HepG2 (cell line): ENCODE measurements around the gene ALDH3B2. TPM values are rescaled to one million over a fixed set of nuclear protein-coding genes. Genes with fewer than 3 reads are reported as not detected.

Experiments used
- ATAC-seq: fragments of 200-7000 bp; cut with Tn5 transposase; 3 replicates; pipeline ENCODE4 v1.9.1; 2020; ENCODE audit warnings: mild to moderate bottlenecking, moderate library complexity
- BruUV-seq: library from RNA; stranded (reverse); fragments of 400-500 nt; replicated peaks from 2 replicates; lab custom pipeline; 2021; lab: Mats Ljungman, UMichigan
- CTCF ChIA-PET: fragments of 300-600 bp; formaldehyde crosslinking; extraction: SDS; loops from one replicate; lab custom pipeline; 2021; ENCODE audit warnings: low total read pairs, inconsistent platforms, low intra/inter-chr PET ratio; lab: Yijun Ruan, JAX
- POLR2A ChIA-PET: fragments of 350-600 bp; sonication (Branson Sonifier 250); formaldehyde crosslinking; loops from one replicate; lab custom pipeline; 2020; ENCODE audit warnings: antibody characterized with exemption, inconsistent platforms; lab: Yijun Ruan, JAX
- DNase-seq: peaks from one replicate; pipeline ENCODE4 v3.0.0-alpha.2; 2015; ENCODE audit warnings: low spot score
- FAIRE-seq: peaks from 3 replicates; lab custom pipeline; 2011; peaks lifted over from hg19 to GRCh38; lab: Jason Lieb, UNC
- H2AFZ ChIP-seq: one replicate; pipeline ENCODE4 v1.6.1; 2011; ENCODE audit warnings: low read length, inconsistent platforms
- H3K27ac ChIP-seq: fragments of 300-600 bp; 3 replicates; pipeline ENCODE4 v1.8.0; 2011; ENCODE audit warnings: mixed run types, mild to moderate bottlenecking, mixed read lengths, low read length, inconsistent platforms; ENCODE audit not compliant: insufficient read depth; ENCODE audit errors: extremely low read length
- H3K27me3 ChIP-seq, 2 experiments: fragments of 200-600 bp in 1 of 2; 2 replicates in 1 of 2; 3 replicates in 1 of 2; pipeline versions ENCODE4 v1.6.0 to v1.8.0; 2011; ENCODE audit warnings: low read length in 2 of 2, mild to moderate bottlenecking in 2 of 2, moderate library complexity in 2 of 2, inconsistent platforms in 1 of 2; ENCODE audit not compliant: insufficient read depth in 2 of 2, control insufficient read depth in 1 of 2
- H3K36me3 ChIP-seq, 2 experiments: fragments of 200-600 bp in 1 of 2; replicated peaks in 1 of 2; 2 replicates in 1 of 2; 3 replicates in 1 of 2; pipeline versions ENCODE4 v1.5.1 to v1.8.0; 2011; ENCODE audit warnings: low read length in 2 of 2, inconsistent platforms in 1 of 2; ENCODE audit not compliant: insufficient read depth in 2 of 2, control insufficient read depth in 1 of 2
- H3K4me1 ChIP-seq: 2 replicates; pipeline ENCODE4 v1.5.1; 2012; ENCODE audit warnings: low read length, inconsistent platforms; ENCODE audit not compliant: insufficient read depth
- H3K4me2 ChIP-seq: 2 replicates; pipeline ENCODE4 v1.6.0; 2011; ENCODE audit warnings: low read depth, low read length, inconsistent platforms
- H3K4me3 ChIP-seq, 3 experiments: fragments of 200-600 bp in 1 of 3; sonication (generic), shearing (Covaris generic) in 1 of 3; replicated peaks in 1 of 3; 2 replicates each; pipeline ENCODE4 v1.5.1; 2011 to 2016; ENCODE audit warnings: low read length in 3 of 3, inconsistent platforms in 2 of 3, low read depth in 2 of 3, mild to moderate bottlenecking in 2 of 3, control low read depth in 1 of 3, mixed read lengths in 1 of 3; ENCODE audit not compliant: insufficient read depth in 1 of 3
- H3K79me2 ChIP-seq: one replicate; pipeline ENCODE4 v1.6.1; 2011; ENCODE audit warnings: low read length, inconsistent platforms; ENCODE audit not compliant: insufficient read depth
- H3K9ac ChIP-seq: 2 replicates; pipeline ENCODE4 v1.6.0; 2011; ENCODE audit warnings: mild to moderate bottlenecking, low read depth, low read length, inconsistent platforms; ENCODE audit not compliant: insufficient read depth
- H3K9me3 ChIP-seq: 2 replicates; pipeline ENCODE4 v1.5.1; 2012; ENCODE audit warnings: mild to moderate bottlenecking, low read length
- H4K20me1 ChIP-seq: 2 replicates; pipeline ENCODE4 v1.6.0; 2011; ENCODE audit warnings: inconsistent platforms, mild to moderate bottlenecking, low read length, moderate library complexity; ENCODE audit not compliant: insufficient read depth
- FOXO4 ChIP-seq: sonication (generic); formaldehyde crosslinking; conservative IDR thresholded peaks from 2 replicates; pipeline ENCODE4 v1.8.1; 2023; ENCODE audit warnings: missing genetic modification reagents
- SKIL ChIP-seq: sonication (generic); formaldehyde crosslinking; IDR thresholded peaks from 2 replicates; pipeline ENCODE4 v1.8.0; 2022; ENCODE audit warnings: missing genetic modification reagents, mild to moderate bottlenecking, moderate library complexity, borderline replicate concordance
- ZBTB33 ChIP-seq: sonication (generic); formaldehyde crosslinking; IDR thresholded peaks from 2 replicates; pipeline ENCODE4 v1.4.0; 2020; ENCODE audit warnings: missing genetic modification reagents
- ZNF75D ChIP-seq: sonication (generic); formaldehyde crosslinking; IDR thresholded peaks from 2 replicates; pipeline ENCODE4 v1.8.1; 2023; ENCODE audit warnings: missing genetic modification reagents, mild to moderate bottlenecking, borderline replicate concordance
- WGBS: methylation state at CpG from one replicate; pipeline ENCODE4 v1.1.6; 2017; ENCODE audit warnings: low lambda C conversion rate; 5-methylcytosine and 5-hydroxymethylcytosine counted together
- in situ Hi-C: cut with HindIII; loops from 2 replicates; pipeline ENCODE4 v1.10.0; 2017; ENCODE audit warnings: low pct_unique_long_range_greater_than_20kb; ENCODE audit not compliant: extremely low pct_ligation_motif_present
- intact Hi-C: fragments of 100-400 bp; cut with micrococcal nuclease; formaldehyde crosslinking; loops from one replicate; pipeline ENCODE4 v1.10.0; 2022; ENCODE audit not compliant: unreplicated experiment
- polyA plus RNA-seq, 8 experiments: library from polyadenylated mRNA; depleted of rRNA in 3 of 8; stranded (reverse) in 7 of 8; unstranded in 1 of 8; fragments of >200 nt; fragmentation: Illumina TruSeq in 4 of 8; extraction: Trizol in 4 of 8; gene quantifications; 2 replicates each; pipeline versions ENCODE4 v1.2.1 to v1.2.3, GENCODE V29; 2011 to 2016; ENCODE audit warnings: low read depth in 4 of 8, missing spikeins in 1 of 8, mixed read lengths in 1 of 8; ENCODE audit not compliant: insufficient read depth in 1 of 8
- total RNA-seq, 5 experiments: library from RNA; depleted of rRNA; stranded (reverse); fragments of >200 nt; fragmentation: Illumina TruSeq; extraction: Trizol; gene quantifications; 2 replicates each; pipeline ENCODE4 v1.2.3, GENCODE V29; 2016; ENCODE audit warnings: low read depth in 1 of 5

The ALDH3B2 gene
- total and polyA plus RNA-seq, 2 of the 13 experiments (the other 11 are each of a cell fraction or from before 2014, with no cell fraction given) = not detected

GRCh38 chr11:67666676-67667489 is 7.5 kb downstream of the ALDH3B2 start:
- intact Hi-C loops = no loop called here
- in situ Hi-C loops = loop anchor here (25.0 kb wide), 1 partner anchor 120 kb away; no protein-coding TSS in a partner anchor
- H3K79me2 ChIP-seq = no peaks in the 10 kb centered on the region
- 46% methylated on average over 3 of the region's 20 CpGs for whole genome bisulfite sequencing
- H3K4me2 ChIP-seq = no peak overlapping the region
- POLR2A ChIA-PET = no interaction called here
- FAIRE-seq (no peak), DNase-seq (no peak)
- no peaks in the 10 kb centered on the region for H3K36me3 ChIP-seq
- peaks cover 1 to 17% of the 10 kb centered on the region in 2 experiments; a peak in 3 of 5 replicates for H3K27me3 ChIP-seq
- TF ChIP-seq ZBTB33 (CRISPR knock-in tag) (no peak), FOXO4 (no peak), ZNF75D (CRISPR knock-in tag) (no peak), SKIL (no peak)
- TF ChIP-seq, all 625 proteins: peak for 0
- Histone ChIP-seq H3K4me1 (no peaks in the 10 kb centered on the region), H3K4me3 (no peak overlapping the region), H2AFZ (no peak overlapping the region), H3K27ac (no peak overlapping the region), H3K9ac (no peak overlapping the region), H3K9me3 (no peaks in the 10 kb centered on the region), H4K20me1 (no peaks in the 10 kb centered on the region)
- no peak for ATAC-seq
- no TSS peak for BruUV-seq
- CTCF ChIA-PET = no interaction called here
